ENCODE results near the gene GPD1. TPM values are rescaled to one million over a fixed set of nuclear protein-coding genes. Genes with fewer than 3 reads are reported as not detected.

Gene GPD1
- 0.27 and 0.31 TPM in 2 replicates for total RNA-seq (2014; rRNA removed; shearing (Covaris generic))
- 0.08 TPM in 1 of 2 replicates, not detected in the other for polyA plus RNA-seq (2015; cell fraction: cytosol; rRNA removed)
- polyA plus RNA-seq (2015; cell fraction: nucleus; rRNA removed) = 0.23 and 0.94 TPM in 2 replicates

DNA sequence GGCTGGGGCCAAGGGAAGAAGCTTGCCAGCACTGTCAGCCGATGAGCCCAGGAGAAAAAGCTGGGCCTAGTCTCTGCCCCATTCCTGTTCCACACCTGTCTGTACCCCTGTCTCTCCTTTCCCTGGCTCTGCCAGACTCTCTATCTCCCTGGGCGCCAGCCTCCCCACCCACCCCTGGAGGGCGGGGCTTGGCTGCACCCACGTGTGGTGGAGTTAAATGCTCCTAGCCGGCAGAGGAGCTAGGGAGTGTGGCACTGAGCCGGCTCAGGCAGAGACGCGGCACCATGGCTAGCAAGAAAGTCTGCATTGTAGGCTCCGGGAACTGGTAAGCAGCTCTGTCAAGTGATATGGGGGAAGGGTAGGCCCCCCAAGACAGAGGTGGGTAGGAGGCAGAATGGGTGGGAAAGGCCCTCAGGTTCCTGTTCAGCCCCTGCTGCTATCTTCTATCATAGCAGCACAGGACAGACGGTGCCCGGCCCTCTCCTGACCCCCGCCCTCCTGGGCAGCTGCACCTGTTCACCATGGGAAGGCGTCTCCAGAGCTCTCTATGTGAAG is at the start of gene GPD1:
Gene GPD1, plus strand, starts transcription at position 242 of the 555 bp plus-strand sequence. Its CDS starts 43 bp downstream, at position 285.
- DNase-seq (ENCODE audit: low read depth) = no peak

GRCh38 chr12:50055831-50056638 is 47.8 kb upstream of the GPD1 start:
- peak; percentile 59 for DNase-seq (ENCODE audit: low read depth)

DNA sequence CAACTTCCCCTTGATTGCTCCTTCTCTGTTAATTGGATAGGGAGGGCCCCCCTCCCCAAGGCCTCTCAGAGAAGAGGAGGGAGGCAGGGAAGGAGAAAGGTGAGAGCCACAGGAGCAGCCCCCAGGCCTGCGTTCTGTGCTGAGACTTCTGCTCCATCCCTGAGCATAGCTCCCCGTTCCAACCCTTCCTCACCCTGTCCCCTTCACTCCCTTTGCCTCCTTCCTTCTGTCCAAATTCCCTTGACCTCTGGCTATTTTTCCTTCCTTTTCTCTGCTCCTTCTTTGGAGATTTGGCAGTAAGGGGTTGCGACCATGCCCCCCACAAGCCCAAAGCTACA is 47.2 kb upstream of the GPD1 start:
- DNase-seq (ENCODE audit: low read depth) = no peak

DNA sequence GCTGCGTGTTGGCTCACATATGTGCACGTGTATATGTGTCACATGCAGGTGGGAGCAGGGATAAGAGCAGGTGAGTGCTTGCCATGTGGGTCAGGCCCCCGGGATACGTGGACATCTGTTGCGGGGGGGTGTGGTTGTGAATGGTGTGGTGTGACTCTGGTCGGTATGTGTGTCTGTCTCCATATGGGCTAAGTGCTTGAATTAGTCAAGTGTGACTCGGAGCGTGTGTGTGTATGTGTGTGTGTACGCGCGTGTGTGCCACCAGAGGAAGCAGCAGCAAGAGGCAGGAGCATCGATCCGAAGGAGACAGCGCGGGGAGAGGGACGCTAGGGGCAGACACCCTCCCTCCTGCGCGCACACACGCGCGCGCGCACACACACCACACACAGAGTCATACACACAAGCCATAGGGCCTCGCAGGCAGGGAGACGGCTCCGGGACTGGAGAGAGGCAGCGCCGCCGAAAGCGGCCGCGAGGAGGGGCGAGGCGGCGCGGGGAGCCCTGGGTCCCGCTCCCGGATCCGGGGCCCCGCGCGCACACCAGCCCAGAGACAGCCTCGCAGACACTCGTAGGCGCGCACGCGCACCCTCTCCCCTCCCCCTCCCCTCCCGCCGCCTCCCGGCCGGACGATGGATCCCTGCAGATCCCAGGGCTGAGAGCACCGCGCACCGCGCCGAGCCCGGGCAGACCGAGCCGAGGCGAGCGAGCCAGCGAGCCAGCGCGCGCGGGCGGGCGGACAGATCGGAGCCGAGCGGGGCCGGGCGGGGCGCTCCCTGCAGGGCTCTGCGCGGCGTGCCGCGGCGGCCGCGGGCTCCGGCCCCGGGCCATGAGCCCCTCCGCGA is 46.6 kb upstream of the GPD1 start, which contains the start of gene ASIC1:
Gene ASIC1, plus strand, starts transcription at position 597 of the 842 bp plus-strand sequence. CDS start 1,171 bp downstream, outside the sequence.
- peak; percentile 56 for DNase-seq (ENCODE audit: low read depth)

DNA sequence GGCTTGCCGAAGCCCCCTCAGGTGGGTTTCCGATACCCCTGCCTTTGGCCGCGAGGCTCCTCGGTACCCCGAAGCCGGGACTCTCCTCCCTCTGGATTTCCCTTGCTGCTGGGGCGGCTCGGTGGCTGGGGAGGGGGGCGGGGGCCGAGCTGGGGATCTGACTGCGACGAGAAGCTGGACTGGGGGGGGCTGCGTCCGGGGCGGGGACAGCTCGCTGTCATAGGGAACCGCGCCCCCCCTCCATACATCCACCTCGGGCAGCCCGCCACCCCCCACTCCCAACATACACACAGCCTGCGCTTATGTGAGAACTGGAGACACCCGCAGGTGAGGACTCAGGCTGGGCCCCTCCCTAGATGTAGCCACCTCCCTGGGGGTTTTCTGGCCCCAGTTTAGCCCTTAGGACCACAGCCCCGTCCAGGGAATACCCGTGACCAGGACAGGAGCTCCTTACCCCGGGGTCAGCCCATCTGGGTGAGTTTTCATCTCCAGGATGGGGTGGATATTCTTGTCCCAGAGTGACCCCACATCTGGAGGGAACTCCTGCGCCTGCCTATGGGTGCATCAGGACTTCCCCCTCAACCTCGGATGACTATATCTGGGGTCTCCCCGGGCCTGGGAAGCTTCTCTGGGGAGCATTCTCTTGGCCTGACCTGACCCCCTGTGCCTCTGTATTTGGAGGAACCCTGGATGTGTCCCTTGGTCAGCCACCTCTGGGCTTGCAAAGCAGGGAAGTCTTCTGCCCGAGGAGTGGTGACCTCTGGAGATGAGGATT is 45.7 kb upstream of the GPD1 start:
- DNase-seq (ENCODE audit: low read depth) = no peak

- DNase-seq (ENCODE audit: low read depth) = no peak
These were observed 45.0 kb upstream of the GPD1 start for GRCh38 chr12:50058743-50059312.

GRCh38 chr12:50059440-50060119 is 44.2 kb upstream of the GPD1 start:
- DNase-seq (ENCODE audit: low read depth) = peak; percentile 79

- DNase-seq (ENCODE audit: low read depth) = no peak
These were observed 43.7 kb upstream of the GPD1 start for GRCh38 chr12:50060120-50060468.

DNA sequence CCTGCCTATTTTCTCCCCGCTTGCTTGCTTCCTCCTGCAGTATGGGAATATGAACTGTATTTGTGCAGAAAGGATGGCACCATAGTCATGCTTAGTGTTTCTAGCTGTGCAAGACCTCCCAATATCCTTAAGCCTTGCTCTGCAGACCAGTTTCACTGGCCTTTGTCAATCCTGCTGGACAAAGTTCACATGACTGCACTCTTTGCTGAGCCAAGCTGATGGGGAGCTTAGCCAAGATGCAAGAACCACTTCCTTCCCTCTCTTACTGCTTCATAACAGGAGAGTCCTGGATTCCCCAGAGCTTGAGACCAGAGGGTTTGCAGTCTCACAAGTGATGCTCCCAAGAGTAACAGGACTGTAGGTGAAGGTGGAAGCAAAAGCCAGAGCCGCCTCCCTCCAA is 42.6 kb upstream of the GPD1 start:
- no peak for DNase-seq (ENCODE audit: low read depth)

DNA sequence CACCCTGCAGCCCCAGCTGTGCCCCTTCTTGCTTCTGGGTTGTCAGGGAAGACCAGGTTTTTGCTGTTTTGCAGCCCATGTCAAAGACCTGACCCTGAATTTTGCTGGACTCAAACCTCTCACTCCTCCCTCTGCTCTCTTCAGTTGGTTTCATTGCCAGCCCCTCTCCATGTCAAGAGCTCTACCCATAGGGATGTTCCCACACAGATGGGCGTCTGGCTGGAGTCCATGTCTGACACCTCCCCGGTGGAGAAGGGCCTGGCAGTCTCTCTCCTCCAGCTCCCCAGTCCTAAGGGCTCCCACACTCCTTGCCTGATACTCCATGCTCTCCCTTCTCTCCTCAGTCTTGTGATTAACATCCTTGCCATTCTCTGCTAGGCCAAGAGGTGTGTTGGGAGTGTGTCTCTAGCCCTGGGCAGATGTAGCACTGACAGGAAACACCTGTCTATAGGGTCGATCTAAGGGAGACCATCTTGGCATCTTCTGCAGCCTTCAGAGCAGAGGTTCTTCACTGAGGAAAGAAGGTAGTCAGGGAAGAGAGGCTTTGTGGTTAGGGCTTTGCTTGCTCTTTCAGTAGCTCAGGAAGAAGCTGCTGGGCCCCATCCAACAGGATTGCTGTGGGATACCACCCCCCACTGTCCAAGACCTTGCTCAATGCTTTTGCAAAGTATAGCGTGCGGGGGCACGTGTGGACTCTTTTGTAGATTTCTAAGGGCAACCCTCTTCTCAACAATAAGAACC is 41.7 kb upstream of the GPD1 start:
- peak; percentile 20 for DNase-seq (ENCODE audit: low read depth)

DNA sequence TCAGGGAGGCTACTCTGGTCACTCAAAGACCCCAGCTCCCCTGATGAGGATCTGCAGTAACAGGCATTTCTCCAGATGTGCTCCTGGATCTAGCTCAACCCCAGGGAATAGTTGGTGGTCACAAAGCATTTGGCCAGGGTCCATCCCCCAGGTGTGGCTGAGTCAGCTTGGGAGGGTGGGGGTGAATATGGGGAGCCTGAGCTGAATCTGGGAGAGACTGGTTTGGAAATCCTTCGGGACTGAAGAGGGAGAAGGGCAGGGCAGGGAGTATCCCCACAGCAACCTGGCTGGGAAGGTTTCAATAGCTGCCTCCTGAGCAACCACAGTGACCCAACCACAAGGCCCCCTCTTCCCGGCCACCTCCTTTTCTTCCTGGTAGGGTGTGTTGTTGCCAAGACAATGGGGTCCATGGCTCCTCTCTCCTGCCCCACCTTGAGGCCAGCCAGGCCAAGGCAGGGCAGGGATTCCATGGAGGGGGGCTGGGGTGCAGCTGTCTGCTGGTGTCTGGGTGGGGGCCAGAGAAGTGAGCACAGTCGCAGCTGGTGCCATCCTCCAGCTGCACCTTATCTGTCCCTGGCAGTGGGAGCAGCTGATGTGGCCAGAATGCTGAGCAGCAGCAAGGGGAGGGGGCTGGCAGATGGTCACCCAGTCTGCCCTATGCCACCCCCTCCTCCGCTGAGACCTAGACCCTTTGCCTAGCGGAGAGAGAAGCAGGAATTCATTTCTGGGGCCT is 40.9 kb upstream of the GPD1 start:
- peak; percentile 34 for DNase-seq (ENCODE audit: low read depth)

DNA sequence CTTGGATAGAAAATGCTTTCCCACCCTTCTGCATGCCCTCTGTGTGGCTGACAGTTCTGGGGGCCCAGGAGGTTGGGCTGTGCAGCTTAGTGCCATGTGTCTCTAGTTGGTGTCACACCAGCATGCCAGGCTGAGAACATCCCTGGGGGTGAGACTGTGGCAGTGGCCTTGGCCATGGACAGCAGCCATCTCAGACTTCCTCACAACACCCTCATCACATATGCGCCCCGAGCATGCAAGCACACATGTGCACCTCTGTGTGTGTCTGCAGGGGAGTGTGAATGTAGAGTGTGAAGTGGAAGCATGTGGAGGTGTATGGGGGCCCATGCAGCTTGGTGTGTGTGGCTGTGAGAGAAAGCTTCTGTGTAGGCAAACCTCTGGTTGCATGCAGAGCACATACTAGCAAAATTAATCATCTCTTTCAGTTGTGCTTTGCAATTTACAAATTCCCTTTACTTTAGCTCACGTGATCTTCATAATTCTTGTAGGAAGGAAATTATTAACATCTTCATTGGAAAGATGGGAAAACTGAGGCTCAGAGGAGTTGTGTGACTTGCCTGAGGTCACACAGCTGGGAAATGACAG is 38.0 kb upstream of the GPD1 start:
- DNase-seq (ENCODE audit: low read depth) = no peak

- DNase-seq (ENCODE audit: low read depth) = peak; percentile 82
These were observed 37.4 kb upstream of the GPD1 start for GRCh38 chr12:50066402-50066801.

DNA sequence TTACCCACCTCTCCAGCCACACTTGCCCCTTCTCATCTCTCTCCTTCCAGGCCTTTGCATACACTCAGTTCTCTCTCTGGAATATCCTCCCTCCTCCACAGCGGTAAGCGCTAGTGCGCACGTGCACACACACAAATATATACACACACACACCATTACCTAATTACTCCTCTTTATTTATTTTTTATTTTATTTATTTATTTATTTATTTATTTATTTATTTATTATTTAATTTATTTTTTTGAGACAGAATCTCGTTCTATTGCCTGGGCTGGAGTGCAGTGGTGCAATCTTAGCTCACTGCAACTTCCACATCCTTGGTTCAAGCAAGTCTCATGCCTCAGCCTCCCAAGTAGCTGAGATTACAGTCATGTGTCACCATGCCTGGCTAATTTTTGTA is 34.7 kb upstream of the GPD1 start:
- DNase-seq (ENCODE audit: low read depth) = no peak

DNA sequence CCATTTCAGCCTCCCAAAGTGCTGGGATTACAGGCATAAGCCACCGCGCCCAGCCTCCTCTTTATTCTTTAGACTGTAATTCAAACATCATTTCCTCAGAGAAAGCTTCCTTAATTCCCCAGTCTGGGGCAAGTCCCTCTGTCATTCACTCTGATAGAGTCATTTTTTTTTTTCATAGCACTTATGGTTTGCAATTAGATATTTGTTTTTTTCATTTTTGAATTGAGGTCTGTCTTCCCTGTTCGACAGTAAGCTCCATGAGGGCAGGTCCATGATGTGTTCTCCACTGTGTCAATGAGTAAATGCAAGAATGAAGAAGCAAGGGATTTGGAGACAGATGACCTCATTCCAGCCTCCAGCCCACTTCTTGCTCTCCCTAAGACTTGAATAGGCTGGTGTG is 34.3 kb upstream of the GPD1 start:
- no peak for DNase-seq (ENCODE audit: low read depth)

DNA sequence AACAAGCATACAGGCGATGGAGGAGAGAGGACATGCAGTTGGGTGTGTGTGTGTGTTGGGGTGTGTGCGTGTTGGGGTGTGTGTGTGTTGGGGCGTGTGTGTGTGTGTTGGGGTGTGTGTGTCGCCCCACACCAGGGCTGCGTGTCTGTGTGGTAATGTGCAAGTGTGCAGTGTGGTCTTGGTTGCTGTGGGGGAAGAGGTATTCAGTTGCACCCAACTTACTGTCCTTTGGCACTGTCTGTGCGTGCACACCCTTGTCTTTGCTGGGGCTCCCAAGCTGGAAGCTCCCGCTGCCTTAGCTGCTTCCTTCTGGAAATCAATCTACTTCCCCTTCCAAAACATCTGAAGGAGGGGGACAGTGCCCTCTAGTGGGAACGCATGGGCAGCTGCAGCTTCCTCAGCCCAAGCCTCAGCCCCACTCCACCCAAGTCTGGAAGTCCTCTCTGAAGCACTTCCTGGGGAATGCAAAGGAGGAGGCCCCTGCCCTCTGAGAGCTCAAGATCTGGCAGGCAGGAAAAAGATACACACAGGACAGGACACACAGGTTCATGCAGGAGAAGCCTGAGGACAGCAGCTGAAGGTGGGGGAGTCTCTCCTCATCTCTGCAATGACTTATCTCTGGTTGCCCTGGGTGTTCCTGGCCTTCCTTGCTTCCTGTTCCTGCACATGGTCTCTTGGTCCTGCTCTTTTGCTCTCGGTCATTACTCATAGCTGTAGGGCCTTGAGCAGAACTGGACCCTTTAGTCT is 33.3 kb upstream of the GPD1 start:
- peak; percentile 86 for DNase-seq (ENCODE audit: low read depth)

DNA sequence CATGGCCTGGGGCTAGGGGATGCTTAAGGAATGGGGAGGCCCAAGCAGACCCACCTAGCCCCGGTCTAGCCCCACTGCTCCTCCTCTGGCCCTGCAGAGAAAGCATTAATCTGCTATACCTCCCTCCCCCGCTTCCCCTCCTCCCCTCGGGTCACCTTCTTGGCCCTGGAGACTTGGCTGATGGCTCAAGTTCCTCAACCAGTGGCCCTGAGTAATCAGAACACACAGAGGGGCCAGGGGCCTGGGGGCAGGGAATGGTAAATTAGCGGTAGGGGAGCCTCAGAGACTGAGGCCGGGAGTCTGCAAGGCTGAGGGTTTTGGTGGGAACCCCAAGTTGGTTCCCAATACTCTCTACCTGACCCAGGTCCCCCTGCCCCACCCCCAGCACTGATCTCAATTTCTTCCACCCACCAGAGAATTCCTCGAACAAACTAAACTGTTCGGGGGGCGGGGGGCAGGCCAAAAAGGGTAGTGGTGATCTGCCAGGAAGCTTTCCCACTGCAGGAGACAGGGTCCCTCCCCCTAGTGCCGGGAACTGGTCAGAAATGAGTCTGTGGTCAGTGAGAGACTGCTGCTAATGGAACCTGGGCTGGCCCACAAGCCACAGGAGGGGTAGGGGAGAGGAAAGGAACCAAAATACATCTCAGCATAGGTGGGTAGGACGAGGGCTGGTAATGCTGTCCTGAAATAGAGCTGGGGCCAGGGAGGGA is 31.5 kb upstream of the GPD1 start:
- DNase-seq (ENCODE audit: low read depth) = no peak

Measured in HT1080 (cell line).